Chondrocyte (in vitro differentiated cells): ENCODE measurements around the gene SLC25A21. TPM values are rescaled to one million over a fixed set of nuclear protein-coding genes. Genes with fewer than 3 reads are reported as not detected.
A peak's percentile ranks its signal among the peaks of the same experiment; 100 is the strongest.
"Not testable (repeated sequence)": the region's sequence is repeated elsewhere in the genome, so short reads cannot be mapped to it uniquely, and the experiment has no call there.

Experiments used
- DNase-seq: peaks from one replicate; pipeline ENCODE4 v3.0.0; 2021; ENCODE audit warnings: mixed read lengths, low spot score
- H3K27ac Mint-ChIP-seq: one replicate; pipeline ENCODE4 v1.8.0; 2021; ENCODE audit warnings: mild to moderate bottlenecking, moderate library complexity, mixed read lengths; ENCODE audit not compliant: unreplicated experiment
- H3K27me3 Mint-ChIP-seq: 2 replicates; pipeline ENCODE4 v1.8.0; 2021; ENCODE audit warnings: low read depth, mixed read lengths
- H3K36me3 Mint-ChIP-seq: 2 replicates; pipeline ENCODE4 v1.8.0; 2021; ENCODE audit warnings: low read depth, mixed read lengths
- H3K4me1 Mint-ChIP-seq: 2 replicates; pipeline ENCODE4 v1.8.0; 2021; ENCODE audit warnings: low read depth, mild to moderate bottlenecking, mixed read lengths
- H3K4me3 Mint-ChIP-seq: one replicate; pipeline ENCODE4 v1.8.0; 2021; ENCODE audit warnings: mild to moderate bottlenecking, moderate library complexity, mixed read lengths; ENCODE audit not compliant: unreplicated experiment
- H3K9me3 Mint-ChIP-seq: 2 replicates; pipeline ENCODE4 v1.8.0; 2021; ENCODE audit warnings: low read depth, mixed read lengths
- CTCF ChIP-seq: fragments of 200-600 bp; sonication (generic); IDR thresholded peaks from 2 replicates; pipeline ENCODE4 v1.5.0; 2021; ENCODE audit warnings: antibody characterized with exemption, mild to moderate bottlenecking, moderate library complexity
- total RNA-seq: library from RNA; stranded (reverse); gene quantifications from 3 replicates; pipeline ENCODE4 v1.2.1, GENCODE V29; 2021

Gene SLC25A21
- total RNA-seq, 1 donor from 2014 or later = 0.22 TPM

- TF ChIP-seq CTCF = no peak
- H3K4me3 Mint-ChIP-seq = no peak overlapping the region
- peaks cover 2% of the 10 kb centered on the region for H3K36me3 Mint-ChIP-seq
- H3K27ac Mint-ChIP-seq = no peak overlapping the region
- H3K27me3 Mint-ChIP-seq = peaks cover 23% of the 10 kb centered on the region
- peaks cover 14% of the 10 kb centered on the region for H3K9me3 Mint-ChIP-seq
- DNase-seq = no peak
- H3K4me1 Mint-ChIP-seq = peaks cover 2% of the 10 kb centered on the region
Measured at GRCh38 chr14:37153005-37153404, 19.4 kb downstream of the SLC25A21 start.

- peak; percentile 85 for TF ChIP-seq CTCF
- DNase-seq = no peak
Measured at GRCh38 chr14:37150414-37150813, 22.0 kb downstream of the SLC25A21 start.

GRCh38 chr14:37147310-37147880 lies 25.0 kb downstream of the SLC25A21 start:
- Mint-ChIP-seq H3K4me3 (no peak overlapping the region), H3K9me3 (no peaks in the 10 kb centered on the region), H3K27ac (peak overlapping the region; percentile 3), H3K27me3 (no peaks in the 10 kb centered on the region), H3K4me1 (peaks cover 19% of the 10 kb centered on the region), H3K36me3 (no peaks in the 10 kb centered on the region)
- TF ChIP-seq CTCF = no peak
- DNase-seq = no peak

More at GRCh38 chr14:37150414-37150813, 22.0 kb downstream of the SLC25A21 start:
- Mint-ChIP-seq H3K4me3 (no peak overlapping the region), H3K4me1 (peaks cover 2% of the 10 kb centered on the region), H3K27ac (no peak overlapping the region), H3K27me3 (peaks cover 9% of the 10 kb centered on the region), H3K9me3 (peaks cover 9% of the 10 kb centered on the region), H3K36me3 (peaks cover 1% of the 10 kb centered on the region)

- not testable (repeated sequence) for H3K27ac Mint-ChIP-seq, H3K4me3 Mint-ChIP-seq, H3K36me3 Mint-ChIP-seq, DNase-seq, H3K27me3 Mint-ChIP-seq, H3K9me3 Mint-ChIP-seq
- H3K4me1 Mint-ChIP-seq = peaks cover 20% of the 10 kb centered on the region
Measured at GRCh38 chr14:37146438-37146837, 26.0 kb downstream of the SLC25A21 start.

GRCh38 chr14:37145395-37145794 lies 27.0 kb downstream of the SLC25A21 start:
- Mint-ChIP-seq H3K4me1 (peaks cover 20% of the 10 kb centered on the region), H3K9me3 (no peaks in the 10 kb centered on the region), H3K4me3 (no peak overlapping the region), H3K27ac (no peak overlapping the region), H3K36me3 (no peaks in the 10 kb centered on the region), H3K27me3 (no peaks in the 10 kb centered on the region)
- TF ChIP-seq CTCF = no peak
- no peak for DNase-seq

GRCh38 chr14:37144729-37145363 lies 27.6 kb downstream of the SLC25A21 start:
- DNase-seq = no peak
- Mint-ChIP-seq H3K36me3 (no peaks in the 10 kb centered on the region), H3K4me3 (no peak overlapping the region), H3K27ac (no peak overlapping the region), H3K9me3 (no peaks in the 10 kb centered on the region), H3K27me3 (no peaks in the 10 kb centered on the region), H3K4me1 (peaks cover 24% of the 10 kb centered on the region)
- TF ChIP-seq CTCF = no peak
